Neural cell (in vitro differentiated cells): ENCODE measurements around the gene CFDP1.

ENCODE experiments used
- EZH2 ChIP-seq: fragments of 200-600, 300-800 bp; shearing (Covaris generic), sonication (generic); IDR thresholded peaks from 2 replicates; pipeline ENCODE4 v1.6.1; 2014; ENCODE audit warnings: antibody characterized with exemption, low read length, borderline replicate concordance, mild to moderate bottlenecking; ENCODE audit not compliant: insufficient read depth, poor library complexity, severe bottlenecking
- TAF1 ChIP-seq: IDR thresholded peaks from 2 replicates; pipeline ENCODE4 v1.6.1; 2012; ENCODE audit warnings: low read depth

DNA sequence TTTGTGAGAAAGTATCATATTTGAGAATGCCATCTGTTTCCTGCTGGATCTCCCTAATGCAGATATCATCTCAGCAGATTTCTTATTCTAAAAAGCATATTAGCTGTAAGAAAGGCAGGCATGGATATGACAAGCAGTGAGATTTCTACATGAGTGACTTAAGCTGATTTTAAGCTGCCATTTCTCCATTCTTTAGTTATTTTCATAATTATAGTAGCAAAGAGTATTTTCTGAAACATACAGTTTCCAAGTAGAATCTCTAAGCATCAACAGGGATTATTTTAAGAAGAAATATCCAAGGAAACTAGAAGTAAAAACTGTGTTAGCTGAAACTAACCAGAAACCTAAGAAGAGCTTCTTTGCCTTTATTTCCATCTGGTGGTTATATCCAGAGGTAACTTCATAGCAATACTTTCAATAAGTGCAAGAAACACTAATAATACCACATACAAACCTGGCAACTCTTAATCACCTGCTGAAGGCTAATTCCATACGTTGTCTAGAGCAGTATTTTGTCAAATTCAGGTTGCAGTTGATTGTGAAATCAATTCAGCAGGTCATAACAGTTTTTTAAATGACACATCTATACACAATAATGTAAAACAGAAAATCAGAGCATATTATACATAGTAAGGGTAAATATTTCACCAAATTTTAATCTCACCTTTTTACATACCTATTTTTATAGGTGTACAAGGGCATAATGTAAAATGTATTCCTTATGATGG, 42.2 kb downstream of the CFDP1 start:
- TF ChIP-seq EZH2 (no peak), TAF1 (no peak)
